HG03460 (cell line): ENCODE data around the gene MAGI2.

Source experiments
- ATAC-seq: cut with Tn5 transposase; IDR thresholded peaks from one replicate; pipeline ENCODE4 v1.9.1; 2021; ENCODE audit not compliant: unreplicated experiment

MAGI2 gene

GRCh38 chr7:78842068-78842467 is 611.4 kb downstream of the MAGI2 start:
- no peak for ATAC-seq

GRCh38 chr7:78835897-78836296 is 617.6 kb downstream of the MAGI2 start:
- ATAC-seq, result no peak

GRCh38 chr7:78828317-78828716 is 625.1 kb downstream of the MAGI2 start:
- ATAC-seq, result no peak

- ATAC-seq, result no peak
Observed at GRCh38 chr7:78803501-78804127, 649.9 kb downstream of the MAGI2 start.

- ATAC-seq, result no peak
Observed at GRCh38 chr7:78794101-78794500, 659.4 kb downstream of the MAGI2 start.

- no peak for ATAC-seq
Observed at GRCh38 chr7:78792624-78793023, 660.8 kb downstream of the MAGI2 start.

GRCh38 chr7:78792006-78792405 is 661.5 kb downstream of the MAGI2 start:
- ATAC-seq, result no peak

GRCh38 chr7:78788464-78788863 is 665.0 kb downstream of the MAGI2 start:
- ATAC-seq, result no peak

- no peak for ATAC-seq
Observed at GRCh38 chr7:78787854-78788253, 665.6 kb downstream of the MAGI2 start.

- no peak for ATAC-seq
Observed at GRCh38 chr7:78786055-78786454, 667.4 kb downstream of the MAGI2 start.

GRCh38 chr7:78783179-78783962 is 670.1 kb downstream of the MAGI2 start:
- ATAC-seq, result no peak

GRCh38 chr7:78780560-78780959 is 672.9 kb downstream of the MAGI2 start:
- no peak for ATAC-seq

GRCh38 chr7:78779788-78780187 is 673.7 kb downstream of the MAGI2 start:
- ATAC-seq, result no peak

GRCh38 chr7:78777829-78778228 is 675.6 kb downstream of the MAGI2 start:
- no peak for ATAC-seq

GRCh38 chr7:78770422-78771410 is 682.8 kb downstream of the MAGI2 start:
- ATAC-seq, result peak; percentile 37

GRCh38 chr7:78769481-78770101 is 683.9 kb downstream of the MAGI2 start:
- peak; percentile 89 for ATAC-seq

GRCh38 chr7:78768859-78769258 is 684.6 kb downstream of the MAGI2 start:
- no peak for ATAC-seq

GRCh38 chr7:78765943-78766729 is 687.3 kb downstream of the MAGI2 start:
- no peak for ATAC-seq

GRCh38 chr7:78764571-78764970 is 688.9 kb downstream of the MAGI2 start:
- ATAC-seq, result no peak

- ATAC-seq, result no peak
Observed at GRCh38 chr7:78762625-78763024, 690.8 kb downstream of the MAGI2 start.
